ENCODE data around the gene COL6A3.
"Not testable (repeated sequence)": the region's sequence is repeated elsewhere in the genome, so short reads cannot be mapped to it uniquely, and the experiment has no call there.

The COL6A3 gene

DNA sequence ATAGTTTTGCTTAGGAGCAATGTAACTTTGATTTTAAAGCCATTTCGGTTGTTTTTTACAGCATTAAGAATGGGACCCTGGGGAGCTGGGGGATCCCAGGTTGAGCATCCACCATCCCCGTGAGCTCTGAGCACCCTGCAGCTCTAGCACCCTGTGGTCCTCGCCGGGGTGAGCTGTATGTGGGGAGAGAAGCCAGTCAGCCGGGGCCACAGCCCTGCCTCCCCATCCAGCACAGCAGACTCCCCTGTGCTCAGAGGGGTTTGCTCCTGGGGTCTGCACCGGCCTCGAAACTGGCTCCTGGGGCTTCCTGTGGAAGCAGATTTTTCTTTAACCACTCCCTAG, 1.3 kb downstream of the COL6A3 start:
- H3K4me3 ChIP-seq (ENCODE audit: low read length), result no peak overlapping the region
- TF ChIP-seq ZNF274 (IDR thresholded peaks at IDR 0.05; ENCODE audit: low read depth, low read length), result no peak

GRCh38 chr2:237411683-237412423, 2.1 kb downstream of the COL6A3 start:
- H3K4me3 ChIP-seq (ENCODE audit: low read length), result no peak overlapping the region
- TF ChIP-seq ZNF274 (IDR thresholded peaks at IDR 0.05; ENCODE audit: low read depth, low read length), result no peak

DNA sequence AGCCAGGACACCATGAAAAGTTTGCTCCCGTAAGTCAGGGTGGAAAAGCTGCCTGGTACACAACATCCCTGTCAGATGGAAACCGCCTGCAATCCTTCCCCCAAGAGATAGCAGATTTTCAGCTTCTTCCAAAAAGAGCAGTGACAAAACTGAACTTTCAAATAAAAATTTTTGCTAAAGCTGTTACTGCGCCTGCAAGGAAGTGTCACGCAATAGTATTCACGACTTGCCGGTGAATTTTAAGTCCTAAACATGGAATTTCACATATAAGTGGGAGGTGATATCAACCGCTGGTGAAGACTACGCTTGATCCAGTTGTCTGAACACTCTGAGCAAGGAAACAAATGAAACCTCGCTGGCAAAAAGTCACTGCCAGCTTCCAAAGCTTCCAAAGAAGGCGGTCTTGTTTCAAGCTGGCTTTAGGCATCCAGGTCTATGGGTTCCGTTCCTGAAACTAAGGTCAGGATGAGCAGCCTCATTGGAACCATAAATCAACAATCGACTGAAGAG, 2.8 kb downstream of the COL6A3 start:
- H3K4me3 ChIP-seq (ENCODE audit: low read length), result no peak overlapping the region
- no peak for TF ChIP-seq ZNF274 (IDR thresholded peaks at IDR 0.05; ENCODE audit: low read depth, low read length)

DNA sequence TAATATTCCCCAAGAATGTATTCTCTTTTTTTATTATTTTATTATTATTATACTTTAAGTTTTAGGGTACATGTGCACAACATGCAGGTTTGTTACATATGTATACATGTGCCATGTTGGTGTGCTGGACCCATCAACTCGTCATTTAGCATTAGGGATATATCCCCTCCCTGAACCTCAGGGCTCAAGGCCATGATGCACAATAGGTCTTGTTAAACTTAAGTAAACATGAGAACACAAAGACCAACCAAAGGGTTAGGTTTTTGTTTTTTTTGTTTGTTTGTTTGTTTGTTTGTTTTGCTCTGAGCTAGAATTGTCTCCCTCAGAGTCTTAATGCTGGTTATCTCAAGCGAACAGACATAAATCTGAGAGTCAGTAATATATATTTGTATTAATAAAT, 4.7 kb downstream of the COL6A3 start:
- not testable (repeated sequence) for H3K4me3 ChIP-seq (ENCODE audit: low read length)

GRCh38 chr2:237408335-237409000, 5.5 kb downstream of the COL6A3 start:
- H3K4me3 ChIP-seq (ENCODE audit: low read length), result no peak overlapping the region
- TF ChIP-seq ZNF274 (IDR thresholded peaks at IDR 0.05; ENCODE audit: low read depth, low read length), result no peak

GRCh38 chr2:237407700-237408099, 6.3 kb downstream of the COL6A3 start:
- no peak for TF ChIP-seq ZNF274 (IDR thresholded peaks at IDR 0.05; ENCODE audit: low read depth, low read length)
- H3K4me3 ChIP-seq (ENCODE audit: low read length), result no peak overlapping the region

- no peak for TF ChIP-seq ZNF274 (IDR thresholded peaks at IDR 0.05; ENCODE audit: low read depth, low read length)
- H3K4me3 ChIP-seq (ENCODE audit: low read length), result no peak overlapping the region
Observed at GRCh38 chr2:237406371-237406895, 7.5 kb downstream of the COL6A3 start.

DNA sequence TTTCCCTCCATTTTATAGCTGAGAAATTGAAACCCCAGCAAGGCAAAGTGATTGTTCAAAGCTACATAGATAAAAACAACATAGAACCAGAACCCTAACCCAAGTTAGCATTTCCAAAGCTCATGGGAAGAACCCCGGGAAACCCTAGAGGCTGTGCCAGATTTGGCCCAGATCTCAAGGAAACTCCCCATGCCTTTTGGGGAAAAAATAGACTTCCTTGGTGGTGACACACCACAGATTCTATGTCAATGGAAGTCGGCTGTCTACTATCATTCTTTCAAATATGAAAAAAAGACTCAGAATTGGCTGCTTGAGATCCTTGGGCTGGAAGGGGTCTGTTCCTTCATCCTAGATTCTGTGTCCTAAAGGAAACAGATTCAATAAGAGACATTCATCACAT, 8.4 kb downstream of the COL6A3 start:
- H3K4me3 ChIP-seq (ENCODE audit: low read length), result no peak overlapping the region
- no peak for TF ChIP-seq ZNF274 (IDR thresholded peaks at IDR 0.05; ENCODE audit: low read depth, low read length)

DNA sequence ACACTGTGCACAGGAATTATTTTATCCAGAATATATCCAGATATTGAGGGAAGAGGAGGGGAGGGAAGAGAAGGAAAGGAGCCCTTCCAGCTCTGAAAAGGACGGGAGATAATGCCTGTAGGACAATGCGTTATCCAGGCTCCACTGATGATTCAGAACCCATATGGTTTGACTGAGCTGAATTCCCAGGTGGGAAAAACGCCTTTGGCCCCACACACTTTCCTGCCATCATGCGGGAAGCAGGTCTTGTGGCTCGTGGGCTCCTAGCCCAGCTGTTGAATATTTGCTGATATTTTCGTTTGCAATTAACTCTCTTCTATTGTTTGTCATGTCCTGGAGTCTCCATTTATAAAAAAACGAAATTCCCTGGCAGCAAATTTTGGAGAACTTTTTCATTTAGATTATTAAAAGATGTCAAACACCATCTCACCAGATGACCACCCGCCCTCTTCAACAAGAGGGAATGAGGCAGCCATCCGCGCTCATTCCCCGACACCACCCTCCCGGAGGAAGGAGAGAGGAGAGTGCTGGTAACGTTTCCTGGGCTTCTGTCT, 8.9 kb downstream of the COL6A3 start:
- H3K4me3 ChIP-seq (ENCODE audit: low read length), result no peak overlapping the region
- no peak for TF ChIP-seq ZNF274 (IDR thresholded peaks at IDR 0.05; ENCODE audit: low read depth, low read length)

GRCh38 chr2:237404413-237404812, 9.6 kb downstream of the COL6A3 start:
- TF ChIP-seq ZNF274 (IDR thresholded peaks at IDR 0.05; ENCODE audit: low read depth, low read length), result no peak
- H3K4me3 ChIP-seq (ENCODE audit: low read length), result no peak overlapping the region

DNA sequence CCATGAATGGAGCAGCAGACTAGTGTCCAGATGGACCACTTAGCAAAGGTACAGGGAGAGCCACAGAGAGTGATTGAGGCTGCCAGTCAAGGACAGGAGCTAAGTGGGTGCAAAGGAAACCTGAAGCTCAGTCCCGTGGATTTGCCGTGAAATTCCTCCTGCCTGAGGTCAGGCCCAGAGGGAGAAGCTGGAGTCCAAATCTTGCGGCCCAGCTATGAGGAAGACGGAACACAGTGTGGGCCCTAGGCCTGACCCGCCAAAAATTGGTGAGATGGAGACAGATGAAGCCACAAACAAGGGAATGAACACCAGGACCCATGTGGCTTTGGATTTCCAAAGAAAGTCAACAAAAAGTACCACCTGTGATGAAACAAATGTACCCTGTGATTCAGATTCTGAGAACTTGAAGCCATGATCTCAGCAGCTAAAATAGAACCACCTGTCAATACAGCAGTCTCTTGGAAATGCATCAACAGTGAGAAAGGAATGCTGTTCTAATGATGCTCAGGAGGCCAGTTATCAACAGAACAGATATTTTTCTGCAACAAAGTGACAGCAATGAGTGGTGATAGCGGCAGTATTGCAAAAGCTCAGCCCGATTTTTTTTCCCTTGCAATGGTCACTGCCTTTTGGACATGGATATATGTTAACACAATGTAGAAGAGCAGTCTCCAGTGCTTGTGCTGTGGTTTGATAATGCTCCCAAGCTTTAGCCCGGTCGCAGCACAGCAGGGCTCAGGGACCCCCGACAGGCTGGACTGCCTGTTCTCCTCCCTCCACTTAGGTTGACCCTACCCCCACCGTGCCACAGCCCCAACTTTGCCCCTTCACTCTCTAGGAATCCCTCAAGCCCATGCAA, 10.7 kb downstream of the COL6A3 start:
- no peak overlapping the region for H3K4me3 ChIP-seq (ENCODE audit: low read length)
- TF ChIP-seq ZNF274 (IDR thresholded peaks at IDR 0.05; ENCODE audit: low read depth, low read length), result no peak

DNA sequence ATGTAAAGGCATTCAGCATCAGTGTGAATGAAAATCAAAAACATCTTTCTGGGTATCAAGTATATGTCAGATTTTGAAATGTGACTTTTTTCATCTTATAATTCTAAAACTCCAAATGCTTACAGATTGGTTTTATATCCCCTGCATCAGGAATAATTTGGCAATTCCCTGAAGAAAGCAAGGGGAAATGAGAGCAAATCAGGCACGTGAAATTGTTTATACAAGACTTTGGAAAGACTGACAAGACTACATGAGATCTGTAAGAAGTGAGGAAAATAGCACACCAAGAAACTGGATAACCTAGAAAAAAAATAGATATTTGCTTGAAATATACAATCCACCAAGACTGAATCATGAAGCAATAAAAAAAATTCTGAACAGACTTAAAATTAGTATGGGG, 13.8 kb downstream of the COL6A3 start:
- H3K4me3 ChIP-seq (ENCODE audit: low read length), result no peak overlapping the region
- no peak for TF ChIP-seq ZNF274 (IDR thresholded peaks at IDR 0.05; ENCODE audit: low read depth, low read length)

DNA sequence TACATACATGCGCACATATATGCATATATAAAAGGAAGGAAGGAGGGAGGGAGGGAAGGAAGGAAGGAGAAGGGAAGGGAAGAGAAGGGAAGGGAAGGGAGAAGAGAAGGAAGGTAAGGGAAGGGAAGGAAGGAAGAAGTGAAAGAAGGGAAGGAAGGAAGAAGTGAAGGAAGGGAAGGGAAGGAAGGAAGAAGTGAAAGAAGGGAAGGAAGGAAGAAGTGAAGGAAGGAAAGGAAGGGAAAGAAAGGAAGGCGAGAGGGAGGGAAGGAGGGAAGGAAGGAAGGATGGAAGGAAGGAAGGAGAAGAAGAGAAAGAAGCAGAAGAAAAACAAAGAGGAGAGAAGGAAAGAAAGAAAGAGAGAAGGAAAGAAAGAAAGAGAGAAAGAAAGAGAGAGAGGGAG, 16.9 kb downstream of the COL6A3 start:
- H3K4me3 ChIP-seq (ENCODE audit: low read length), result no peak overlapping the region
- no peak for TF ChIP-seq ZNF274 (IDR thresholded peaks at IDR 0.05; ENCODE audit: low read depth, low read length)

DNA sequence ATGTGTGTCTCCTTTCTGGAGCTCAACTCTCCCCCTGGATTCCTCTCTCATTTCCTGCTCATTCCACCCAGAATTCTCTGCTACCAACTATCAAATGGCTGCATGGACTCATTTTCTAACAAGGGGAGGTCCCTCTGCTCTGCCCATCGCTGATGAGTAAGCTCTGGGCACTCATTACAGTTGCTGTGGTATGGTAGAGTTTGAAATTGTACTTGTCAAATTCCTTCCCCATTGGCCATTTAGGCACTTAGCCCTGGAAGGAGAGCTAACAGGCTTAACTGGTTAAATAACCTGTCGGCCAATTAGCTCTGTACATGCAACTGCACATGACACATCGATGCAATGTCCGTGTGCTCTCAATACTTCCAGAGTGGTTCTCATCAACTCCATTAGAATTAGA, 20.4 kb downstream of the COL6A3 start:
- no peak for TF ChIP-seq ZNF274 (IDR thresholded peaks at IDR 0.05; ENCODE audit: low read depth, low read length)
- no peak overlapping the region for H3K4me3 ChIP-seq (ENCODE audit: low read length)
